HEK293 (cell line): ENCODE data around the gene ANKUB1.

Experiments used
- CTCF ChIA-PET: fragments of 350-600 bp; formaldehyde crosslinking; extraction: SDS; loops from one replicate; lab custom pipeline; 2021; ENCODE audit warnings: antibody characterized with exemption; lab: Yijun Ruan, JAX
- POLR2A ChIA-PET: fragments of 300-600 bp; formaldehyde crosslinking; extraction: SDS; loops from one replicate; lab custom pipeline; 2020; ENCODE audit warnings: antibody characterized with exemption, inconsistent platforms; lab: Yijun Ruan, JAX
- H3K27ac ChIP-seq: fragments of 200-500 bp; sonication (Bioruptor generic); 2 replicates; pipeline ENCODE4 v1.5.1; 2014; ENCODE audit warnings: low read depth, low read length, control low read depth, inconsistent platforms; ENCODE audit errors: extremely low read depth
- H3K36me3 ChIP-seq, 2 experiments: fragments of 200-500 bp in 1 of 2; sonication (Bioruptor generic) in 1 of 2; 1 replicate in 1 of 2; 2 replicates in 1 of 2; pipeline ENCODE4 v1.5.1; 2014 to 2017; ENCODE audit warnings: inconsistent platforms in 2 of 2, low read length in 2 of 2; ENCODE audit not compliant: control insufficient read depth in 2 of 2, insufficient read depth in 1 of 2
- H3K4me1 ChIP-seq: fragments of 200-500 bp; sonication (Bioruptor generic); 2 replicates; pipeline ENCODE4 v1.5.1; 2014; ENCODE audit warnings: mild to moderate bottlenecking, low read length, inconsistent platforms; ENCODE audit not compliant: control insufficient read depth, insufficient read depth
- H3K4me3 ChIP-seq: 2 replicates; pipeline ENCODE4 v1.5.1; 2011; ENCODE audit warnings: low read depth, mild to moderate bottlenecking, control low read depth, low read length, moderate library complexity
- H3K9me3 ChIP-seq: fragments of 200-500 bp; sonication (Bioruptor generic); 2 replicates; pipeline ENCODE4 v1.5.1; 2014; ENCODE audit warnings: low read depth, low read length, inconsistent platforms; ENCODE audit not compliant: control insufficient read depth, insufficient read depth
- PBX3 ChIP-seq: sonication (generic); formaldehyde crosslinking; IDR thresholded peaks from 2 replicates; pipeline ENCODE4 v1.8.1; 2022; ENCODE audit warnings: mild to moderate bottlenecking, moderate library complexity, missing genetic modification reagents
- PRDM2 ChIP-seq: fragments of 450-650 bp; formaldehyde crosslinking; IDR thresholded peaks from 2 replicates; pipeline ENCODE4 v1.5.1; 2016; ENCODE audit warnings: missing biosample characterization, missing genetic modification characterization, borderline replicate concordance
- PRDM4 ChIP-seq: fragments of 450-650 bp; formaldehyde crosslinking; IDR thresholded peaks from 2 replicates; pipeline ENCODE4 v1.5.1; 2017; ENCODE audit warnings: missing biosample characterization, missing genetic modification characterization
- ZBTB1 ChIP-seq: fragments of 450-650 bp; formaldehyde crosslinking; IDR thresholded peaks from 2 replicates; pipeline ENCODE4 v1.5.1; 2016; ENCODE audit warnings: missing biosample characterization, missing genetic modification characterization
- ZBTB10 ChIP-seq: fragments of 450-650 bp; formaldehyde crosslinking; IDR thresholded peaks from 2 replicates; pipeline ENCODE4 v1.5.1; 2016; ENCODE audit warnings: missing biosample characterization, missing genetic modification characterization
- ZFP3 ChIP-seq: fragments of 450-650 bp; formaldehyde crosslinking; IDR thresholded peaks from 2 replicates; pipeline ENCODE4 v1.5.1; 2016; ENCODE audit warnings: low read depth, missing biosample characterization, missing genetic modification characterization
- ZFP41 ChIP-seq: fragments of 450-650 bp; formaldehyde crosslinking; IDR thresholded peaks from 2 replicates; pipeline ENCODE4 v1.5.1; 2016; ENCODE audit warnings: missing biosample characterization, missing genetic modification characterization, borderline replicate concordance
- ZNF148 ChIP-seq: fragments of 450-650 bp; formaldehyde crosslinking; IDR thresholded peaks from 2 replicates; pipeline ENCODE4 v1.5.0; 2017; ENCODE audit warnings: missing biosample characterization, missing genetic modification characterization, borderline replicate concordance
- ZNF335 ChIP-seq: fragments of 450-650 bp; formaldehyde crosslinking; conservative IDR thresholded peaks from 2 replicates; pipeline ENCODE4 v1.5.1; 2016; ENCODE audit warnings: missing biosample characterization, missing genetic modification characterization
- ZNF513 ChIP-seq: fragments of 450-650 bp; IDR thresholded peaks from 2 replicates; pipeline ENCODE4 v1.5.1; 2018; ENCODE audit warnings: missing biosample characterization, missing genetic modification characterization
- ZNF585B ChIP-seq: fragments of 450-650 bp; formaldehyde crosslinking; IDR thresholded peaks from 2 replicates; pipeline ENCODE4 v1.5.1; 2016; ENCODE audit warnings: missing biosample characterization, missing genetic modification characterization
- ZNF596 ChIP-seq: fragments of 450-650 bp; IDR thresholded peaks from 2 replicates; pipeline ENCODE4 v1.5.0; 2018; ENCODE audit warnings: missing biosample characterization, mild to moderate bottlenecking, missing genetic modification characterization, moderate library complexity
- ZNF664 ChIP-seq: fragments of 450-650 bp; formaldehyde crosslinking; IDR thresholded peaks from 2 replicates; pipeline ENCODE4 v1.5.1; 2016; ENCODE audit warnings: missing biosample characterization, missing genetic modification characterization
- ZNF670 ChIP-seq: fragments of 450-650 bp; formaldehyde crosslinking; IDR thresholded peaks from 2 replicates; pipeline ENCODE4 v1.5.1; 2016; ENCODE audit warnings: missing biosample characterization, missing genetic modification characterization, low read depth
- ZNF791 ChIP-seq: fragments of 450-650 bp; formaldehyde crosslinking; IDR thresholded peaks from 2 replicates; pipeline ENCODE4 v1.5.1; 2016; ENCODE audit warnings: missing biosample characterization, missing genetic modification characterization
- ZNF837 ChIP-seq: fragments of 450-650 bp; formaldehyde crosslinking; IDR thresholded peaks from 2 replicates; pipeline ENCODE4 v1.5.1; 2016; ENCODE audit warnings: missing biosample characterization, missing genetic modification characterization
- ZSCAN5A ChIP-seq: fragments of 450-650 bp; formaldehyde crosslinking; IDR thresholded peaks from 2 replicates; pipeline ENCODE4 v1.5.1; 2016; ENCODE audit warnings: missing biosample characterization, missing genetic modification characterization

ANKUB1 gene

GRCh38 chr3:149820183-149820582 lies 27.8 kb upstream of the ANKUB1 start:
- no peak overlapping the region for H3K4me3 ChIP-seq
- H3K27ac ChIP-seq, result no peak overlapping the region
- POLR2A ChIA-PET, result no interaction called here
- no peak for TF ChIP-seq ZBTB1 (tag by site-specific recombination)
- TF ChIP-seq ZNF837 (tag by site-specific recombination), result no peak
- no peak for TF ChIP-seq PRDM4
- no peak for TF ChIP-seq ZNF596 (tag by site-specific recombination)
- TF ChIP-seq ZNF513 (tag by site-specific recombination), result no peak
- no peak for TF ChIP-seq ZNF791 (tag by site-specific recombination)
- no peak for TF ChIP-seq ZFP41
- TF ChIP-seq ZSCAN5A (tag by site-specific recombination), result no peak
- no peak for TF ChIP-seq ZFP3 (tag by site-specific recombination)
- TF ChIP-seq ZNF664 (tag by site-specific recombination), result no peak
- no peak for TF ChIP-seq ZNF585B (tag by site-specific recombination)
- no peak for TF ChIP-seq ZNF148 (tag by site-specific recombination)
- TF ChIP-seq ZBTB10 (tag by site-specific recombination), result no peak
- TF ChIP-seq ZNF670 (tag by site-specific recombination), result no peak
- no peak for TF ChIP-seq ZNF335 (tag by site-specific recombination)
- no peak for TF ChIP-seq PRDM2 (tag by site-specific recombination)
- TF ChIP-seq PBX3, result no peak
- H3K9me3 ChIP-seq, result no peaks in the 10 kb centered on the region
- H3K36me3 ChIP-seq, result no peaks in the 10 kb centered on the region
- CTCF ChIA-PET, result interaction anchor here (3.2 kb wide), 1 partner anchor 12 kb away, joined by 25 read pairs; no protein-coding TSS in a partner anchor
- no peaks in the 10 kb centered on the region; the same call in none of the 2 replicates for H3K4me1 ChIP-seq
